ENCODE measurements around the gene PREPL. TPM values are rescaled to one million over a fixed set of nuclear protein-coding genes. Genes with fewer than 3 reads are reported as not detected.

Gene PREPL
- total RNA-seq, 1 experiment from 2014 or later = 46.4 TPM

- ChIA-PET POLR2A (no interaction called here), CTCF (no interaction called here)
- no peak for TF ChIP-seq CTCF (IDR thresholded peaks at IDR 0.05; ENCODE audit: insufficient read depth in 1 of 2, low read depth in 1 of 2, low read length in 1 of 2, severe bottlenecking in 1 of 2, unreplicated experiment in 1 of 2)
Measured at GRCh38 chr2:44314362-44314761, 46.9 kb downstream of the PREPL start.

GRCh38 chr2:44310287-44310686 is 51.0 kb downstream of the PREPL start:
- H3K36me3 ChIP-seq (ENCODE audit: control insufficient read depth, insufficient read depth, low read length) = no peaks in the 10 kb centered on the region; the same call in 1 of the 2 replicates
- no TSS peak for BruUV-seq (replicated peaks)
- peaks cover 20% of the 10 kb centered on the region for H3K9me3 ChIP-seq
- no peaks in the 10 kb centered on the region for H3K4me1 ChIP-seq
- no peak for TF ChIP-seq CTCF (IDR thresholded peaks at IDR 0.05; ENCODE audit: insufficient read depth in 1 of 2, low read depth in 1 of 2, low read length in 1 of 2, severe bottlenecking in 1 of 2, unreplicated experiment in 1 of 2)
- H3K27me3 ChIP-seq (replicated peaks; ENCODE audit: control insufficient read depth, insufficient read depth, low read length) = no peaks in the 10 kb centered on the region
- no peaks in the 10 kb centered on the region for H3K4me1 Mint-ChIP-seq (ENCODE audit: low read depth, unreplicated experiment)
- no peaks in the 10 kb centered on the region for H3K27me3 Mint-ChIP-seq (ENCODE audit: insufficient read depth, unreplicated experiment)
- peaks cover 25% of the 10 kb centered on the region for H3K36me3 Mint-ChIP-seq (ENCODE audit: insufficient read depth, unreplicated experiment)
- peaks cover 14% of the 10 kb centered on the region for H3K9me3 Mint-ChIP-seq (ENCODE audit: unreplicated experiment)
- ChIA-PET CTCF (no interaction called here), POLR2A (no interaction called here)
- no peak for DNase-seq
- no peak overlapping the region for H3K4me3 Mint-ChIP-seq (ENCODE audit: unreplicated experiment)
- no peak overlapping the region for H3K27ac Mint-ChIP-seq (ENCODE audit: unreplicated experiment)
- intact Hi-C loops (cut with micrococcal nuclease; ENCODE audit: unreplicated experiment) = no loop called here
- H3K4me3 ChIP-seq (ENCODE audit: low read depth, low read length) = no peak overlapping the region

More at GRCh38 chr2:44314362-44314761, 46.9 kb downstream of the PREPL start:
- DNase-seq = no peak
- Histone ChIP-seq H3K4me1 (no peaks in the 10 kb centered on the region), H3K36me3 (ENCODE audit: control insufficient read depth, insufficient read depth, low read length) (no peaks in the 10 kb centered on the region; the same call in 1 of the 2 replicates), H3K4me3 (ENCODE audit: low read depth, low read length) (no peak overlapping the region), H3K27me3 (replicated peaks; ENCODE audit: control insufficient read depth, insufficient read depth, low read length) (no peaks in the 10 kb centered on the region), H3K9me3 (peaks cover 16% of the 10 kb centered on the region)
- no peaks in the 10 kb centered on the region for H3K27me3 Mint-ChIP-seq (ENCODE audit: insufficient read depth, unreplicated experiment)
- H3K4me1 Mint-ChIP-seq (ENCODE audit: low read depth, unreplicated experiment) = no peaks in the 10 kb centered on the region
- BruUV-seq (replicated peaks) = no TSS peak
- no peak overlapping the region for H3K27ac Mint-ChIP-seq (ENCODE audit: unreplicated experiment)
- H3K36me3 Mint-ChIP-seq (ENCODE audit: insufficient read depth, unreplicated experiment) = peaks cover 13% of the 10 kb centered on the region
- no peak overlapping the region for H3K4me3 Mint-ChIP-seq (ENCODE audit: unreplicated experiment)
- intact Hi-C loops (cut with micrococcal nuclease; ENCODE audit: unreplicated experiment) = no loop called here
- H3K9me3 Mint-ChIP-seq (ENCODE audit: unreplicated experiment) = peaks cover 14% of the 10 kb centered on the region

- H3K9me3 Mint-ChIP-seq (ENCODE audit: unreplicated experiment) = peaks cover under 1% of the 10 kb centered on the region
- TF ChIP-seq CTCF (IDR thresholded peaks at IDR 0.05; ENCODE audit: insufficient read depth in 1 of 2, low read depth in 1 of 2, low read length in 1 of 2, severe bottlenecking in 1 of 2, unreplicated experiment in 1 of 2) = no peak
- Histone ChIP-seq H3K36me3 (ENCODE audit: control insufficient read depth, insufficient read depth, low read length) (no peaks in the 10 kb centered on the region), H3K27me3 (replicated peaks; ENCODE audit: control insufficient read depth, insufficient read depth, low read length) (no peaks in the 10 kb centered on the region), H3K4me1 (no peaks in the 10 kb centered on the region), H3K9me3 (peaks cover 14% of the 10 kb centered on the region), H3K4me3 (ENCODE audit: low read depth, low read length) (no peak overlapping the region)
- BruUV-seq (replicated peaks) = no TSS peak
- H3K4me1 Mint-ChIP-seq (ENCODE audit: low read depth, unreplicated experiment) = no peaks in the 10 kb centered on the region
- no peak overlapping the region for H3K27ac Mint-ChIP-seq (ENCODE audit: unreplicated experiment)
- peaks cover 12% of the 10 kb centered on the region for H3K36me3 Mint-ChIP-seq (ENCODE audit: insufficient read depth, unreplicated experiment)
- CTCF ChIA-PET = no interaction called here
- H3K27me3 Mint-ChIP-seq (ENCODE audit: insufficient read depth, unreplicated experiment) = no peaks in the 10 kb centered on the region
- no peak overlapping the region for H3K4me3 Mint-ChIP-seq (ENCODE audit: unreplicated experiment)
- POLR2A ChIA-PET = no interaction called here
- intact Hi-C loops (cut with micrococcal nuclease; ENCODE audit: unreplicated experiment) = no loop called here
- no peak for DNase-seq
Measured at GRCh38 chr2:44305882-44306281, 55.4 kb downstream of the PREPL start.
